Measurements from ENCODE around the gene PTGS2. TPM values are rescaled to one million over a fixed set of nuclear protein-coding genes. Genes with fewer than 3 reads are reported as not detected.
"Not testable (repeated sequence)": the region's sequence is repeated elsewhere in the genome, so short reads cannot be mapped to it uniquely, and the experiment has no call there.

The PTGS2 gene
- total and polyA plus RNA-seq, 5 donors from 2014 or later, result 0.31 to 0.96 TPM; not detected in 3

GRCh38 chr1:186648613-186649012, 31.6 kb downstream of the PTGS2 start:
- Mint-ChIP-seq H3K4me1 (no peaks in the 10 kb centered on the region), H3K27me3 (no peaks in the 10 kb centered on the region), H3K36me3 (no peaks in the 10 kb centered on the region), H3K27ac (no peak overlapping the region), H3K9me3 (peaks cover 0 to 2% (median 0%) of the 10 kb centered on the region in 7 donors), H3K4me3 (no peak overlapping the region)
- Histone ChIP-seq H3K9me3 (ENCODE audit: control insufficient read depth in 2 of 2, low read length in 2 of 2) (no peaks in the 10 kb centered on the region), H3K36me3 (ENCODE audit: control insufficient read depth, insufficient read depth, low read length) (no peaks in the 10 kb centered on the region), H3K4me1 (ENCODE audit: control insufficient read depth, insufficient read depth, low read length, poor library complexity, severe bottlenecking) (no peaks in the 10 kb centered on the region), H3K27me3 (ENCODE audit: control insufficient read depth, insufficient read depth, low read length) (no peaks in the 10 kb centered on the region), H3K4me3 (ENCODE audit: low read depth, low read length) (no peak overlapping the region), H3K27ac (ENCODE audit: insufficient read depth, low read length, poor library complexity, severe bottlenecking) (no peak overlapping the region)
- ATAC-seq (ENCODE audit: low read depth in 2 of 2) (no peak), DNase-seq (no peak)

DNA sequence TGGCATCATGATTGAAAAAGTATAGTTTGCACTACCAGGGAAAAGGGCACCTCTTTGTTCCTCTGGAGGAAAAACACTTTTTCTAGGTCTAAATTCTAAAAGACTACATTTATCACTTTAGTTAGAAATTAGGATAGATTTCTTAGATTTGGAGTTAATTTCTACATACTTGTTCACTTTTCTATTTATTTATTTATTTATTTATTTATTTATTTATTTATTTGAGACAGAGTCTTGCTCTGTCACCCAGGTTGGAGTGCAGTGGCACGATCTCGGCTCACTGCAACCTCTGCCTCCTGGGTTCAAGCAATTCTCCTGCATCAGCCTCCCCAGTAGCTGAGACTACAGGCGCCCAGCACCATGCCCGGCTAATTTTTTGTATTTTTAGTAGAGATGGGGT, 32.2 kb downstream of the PTGS2 start:
- not testable (repeated sequence) for H3K4me1 Mint-ChIP-seq; H3K4me3 Mint-ChIP-seq; H3K27me3 ChIP-seq (ENCODE audit: control insufficient read depth, insufficient read depth, low read length); H3K4me3 ChIP-seq (ENCODE audit: low read depth, low read length); H3K27ac ChIP-seq (ENCODE audit: insufficient read depth, low read length, poor library complexity, severe bottlenecking); H3K9me3 ChIP-seq (ENCODE audit: control insufficient read depth in 2 of 2, low read length in 2 of 2); H3K4me1 ChIP-seq (ENCODE audit: control insufficient read depth, insufficient read depth, low read length, poor library complexity, severe bottlenecking); ATAC-seq (ENCODE audit: low read depth in 2 of 2); H3K9me3 Mint-ChIP-seq; DNase-seq; H3K36me3 Mint-ChIP-seq; H3K27ac Mint-ChIP-seq; H3K27me3 Mint-ChIP-seq; H3K36me3 ChIP-seq (ENCODE audit: control insufficient read depth, insufficient read depth, low read length)

DNA sequence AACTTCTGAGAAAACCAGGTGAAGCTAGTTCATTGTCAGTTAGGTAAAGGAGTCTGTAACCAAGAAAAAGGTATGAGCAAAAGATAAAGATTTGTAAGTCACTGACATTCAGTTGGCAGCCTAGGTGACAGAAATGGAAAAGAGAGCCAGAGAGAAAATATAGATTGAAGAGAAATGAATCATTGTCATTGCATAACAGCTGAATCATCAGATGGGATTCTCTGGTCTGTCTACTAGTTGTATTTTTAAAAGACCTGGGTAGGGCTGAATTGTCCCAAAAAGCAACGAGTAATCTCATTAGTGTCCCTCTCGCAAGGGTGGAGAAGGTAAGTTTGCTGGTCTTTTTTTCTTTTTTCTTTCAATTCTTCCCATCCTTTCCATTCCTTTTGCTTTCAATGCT, 36.6 kb downstream of the PTGS2 start:
- no peak overlapping the region for H3K4me3 ChIP-seq (ENCODE audit: low read depth, low read length)
- Mint-ChIP-seq H3K9me3 (peaks cover 0 to 2% (median 0%) of the 10 kb centered on the region in 7 donors), H3K36me3 (no peaks in the 10 kb centered on the region), H3K27me3 (no peaks in the 10 kb centered on the region), H3K4me1 (no peaks in the 10 kb centered on the region), H3K4me3 (no peak overlapping the region), H3K27ac (no peak overlapping the region)
- no peak overlapping the region for H3K27ac ChIP-seq (ENCODE audit: insufficient read depth, low read length, poor library complexity, severe bottlenecking)
- H3K4me1 ChIP-seq (ENCODE audit: control insufficient read depth, insufficient read depth, low read length, poor library complexity, severe bottlenecking), result no peaks in the 10 kb centered on the region
- no peaks in the 10 kb centered on the region for H3K9me3 ChIP-seq (ENCODE audit: control insufficient read depth in 2 of 2, low read length in 2 of 2)
- DNase-seq (no peak), ATAC-seq (ENCODE audit: low read depth in 2 of 2) (no peak)
- H3K36me3 ChIP-seq (ENCODE audit: control insufficient read depth, insufficient read depth, low read length), result no peaks in the 10 kb centered on the region
- no peaks in the 10 kb centered on the region for H3K27me3 ChIP-seq (ENCODE audit: control insufficient read depth, insufficient read depth, low read length)

GRCh38 chr1:186637567-186637966, 42.7 kb downstream of the PTGS2 start:
- not testable (repeated sequence) for H3K4me3 Mint-ChIP-seq; H3K27ac Mint-ChIP-seq; H3K4me1 Mint-ChIP-seq; H3K27me3 Mint-ChIP-seq; H3K4me1 ChIP-seq (ENCODE audit: control insufficient read depth, insufficient read depth, low read length, poor library complexity, severe bottlenecking); H3K9me3 ChIP-seq (ENCODE audit: control insufficient read depth in 2 of 2, low read length in 2 of 2); DNase-seq; H3K36me3 Mint-ChIP-seq; H3K27ac ChIP-seq (ENCODE audit: insufficient read depth, low read length, poor library complexity, severe bottlenecking); H3K9me3 Mint-ChIP-seq; H3K36me3 ChIP-seq (ENCODE audit: control insufficient read depth, insufficient read depth, low read length); H3K27me3 ChIP-seq (ENCODE audit: control insufficient read depth, insufficient read depth, low read length); ATAC-seq (ENCODE audit: low read depth in 2 of 2); H3K4me3 ChIP-seq (ENCODE audit: low read depth, low read length)

GRCh38 chr1:186636786-186637185, 43.4 kb downstream of the PTGS2 start:
- Mint-ChIP-seq H3K9me3 (peaks cover 0 to 3% (median 0%) of the 10 kb centered on the region in 7 donors), H3K27me3 (no peaks in the 10 kb centered on the region), H3K4me3 (no peak overlapping the region), H3K4me1 (no peaks in the 10 kb centered on the region), H3K27ac (no peak overlapping the region), H3K36me3 (no peaks in the 10 kb centered on the region)
- Histone ChIP-seq H3K4me1 (ENCODE audit: control insufficient read depth, insufficient read depth, low read length, poor library complexity, severe bottlenecking) (no peaks in the 10 kb centered on the region), H3K36me3 (ENCODE audit: control insufficient read depth, insufficient read depth, low read length) (no peaks in the 10 kb centered on the region), H3K9me3 (ENCODE audit: control insufficient read depth in 2 of 2, low read length in 2 of 2) (no peaks in the 10 kb centered on the region), H3K27ac (ENCODE audit: insufficient read depth, low read length, poor library complexity, severe bottlenecking) (no peak overlapping the region), H3K4me3 (ENCODE audit: low read depth, low read length) (no peak overlapping the region), H3K27me3 (ENCODE audit: control insufficient read depth, insufficient read depth, low read length) (no peaks in the 10 kb centered on the region)
- ATAC-seq (ENCODE audit: low read depth in 2 of 2), result no peak
- no peak for DNase-seq

GRCh38 chr1:186634511-186634910, 45.7 kb downstream of the PTGS2 start:
- no peaks in the 10 kb centered on the region for H3K9me3 ChIP-seq (ENCODE audit: control insufficient read depth in 2 of 2, low read length in 2 of 2)
- H3K27ac ChIP-seq (ENCODE audit: insufficient read depth, low read length, poor library complexity, severe bottlenecking), result no peak overlapping the region
- DNase-seq (no peak), ATAC-seq (ENCODE audit: low read depth in 2 of 2) (no peak)
- Mint-ChIP-seq H3K36me3 (no peaks in the 10 kb centered on the region), H3K4me3 (no peak overlapping the region), H3K4me1 (no peaks in the 10 kb centered on the region), H3K27me3 (no peaks in the 10 kb centered on the region), H3K9me3 (peaks cover 0 to 3% (median 0%) of the 10 kb centered on the region in 7 donors), H3K27ac (no peak overlapping the region)
- H3K27me3 ChIP-seq (ENCODE audit: control insufficient read depth, insufficient read depth, low read length), result peaks cover 2% of the 10 kb centered on the region
- H3K36me3 ChIP-seq (ENCODE audit: control insufficient read depth, insufficient read depth, low read length), result no peaks in the 10 kb centered on the region
- no peaks in the 10 kb centered on the region for H3K4me1 ChIP-seq (ENCODE audit: control insufficient read depth, insufficient read depth, low read length, poor library complexity, severe bottlenecking)
- no peak overlapping the region for H3K4me3 ChIP-seq (ENCODE audit: low read depth, low read length)

DNA sequence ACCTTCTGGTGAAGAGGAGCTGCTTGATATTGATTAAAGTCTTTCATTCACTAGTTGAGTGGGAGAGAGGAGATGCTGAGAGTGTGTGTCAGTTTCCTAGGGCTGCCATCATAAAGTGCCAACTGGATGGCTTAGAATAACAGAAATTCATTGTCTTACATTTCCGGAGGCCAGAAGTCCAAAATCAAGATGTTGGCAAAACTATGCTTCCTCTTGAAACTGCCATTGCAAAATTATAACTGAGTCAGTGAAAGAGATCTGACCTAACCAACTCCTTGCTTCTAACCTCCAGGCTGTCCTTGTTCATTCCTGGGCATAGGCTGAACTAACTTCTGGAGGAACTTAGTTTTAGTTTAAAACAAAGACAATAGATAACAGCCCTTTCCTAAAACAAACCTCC, 47.1 kb downstream of the PTGS2 start:
- Histone ChIP-seq H3K4me3 (ENCODE audit: low read depth, low read length) (no peak overlapping the region), H3K27me3 (ENCODE audit: control insufficient read depth, insufficient read depth, low read length) (peaks cover 2% of the 10 kb centered on the region), H3K9me3 (ENCODE audit: control insufficient read depth in 2 of 2, low read length in 2 of 2) (no peaks in the 10 kb centered on the region), H3K36me3 (ENCODE audit: control insufficient read depth, insufficient read depth, low read length) (no peaks in the 10 kb centered on the region), H3K27ac (ENCODE audit: insufficient read depth, low read length, poor library complexity, severe bottlenecking) (no peak overlapping the region), H3K4me1 (ENCODE audit: control insufficient read depth, insufficient read depth, low read length, poor library complexity, severe bottlenecking) (no peaks in the 10 kb centered on the region)
- no peaks in the 10 kb centered on the region for H3K36me3 Mint-ChIP-seq
- H3K4me3 Mint-ChIP-seq, result no peak overlapping the region
- H3K27ac Mint-ChIP-seq, result no peak overlapping the region
- peaks cover 0 to 3% (median 0%) of the 10 kb centered on the region in 7 donors for H3K9me3 Mint-ChIP-seq
- ATAC-seq (ENCODE audit: low read depth in 2 of 2), result no peak
- H3K4me1 Mint-ChIP-seq, result no peaks in the 10 kb centered on the region
- no peak for DNase-seq
- H3K27me3 Mint-ChIP-seq, result no peaks in the 10 kb centered on the region

GRCh38 chr1:186629341-186629740, 50.9 kb downstream of the PTGS2 start:
- Mint-ChIP-seq H3K27ac (no peak overlapping the region), H3K4me3 (no peak overlapping the region), H3K36me3 (no peaks in the 10 kb centered on the region), H3K27me3 (no peaks in the 10 kb centered on the region), H3K9me3 (peaks cover 0 to 2% (median 0%) of the 10 kb centered on the region in 7 donors), H3K4me1 (no peaks in the 10 kb centered on the region)
- Histone ChIP-seq H3K36me3 (ENCODE audit: control insufficient read depth, insufficient read depth, low read length) (no peaks in the 10 kb centered on the region), H3K9me3 (ENCODE audit: control insufficient read depth in 2 of 2, low read length in 2 of 2) (no peaks in the 10 kb centered on the region), H3K4me1 (ENCODE audit: control insufficient read depth, insufficient read depth, low read length, poor library complexity, severe bottlenecking) (no peaks in the 10 kb centered on the region), H3K4me3 (ENCODE audit: low read depth, low read length) (no peak overlapping the region), H3K27ac (ENCODE audit: insufficient read depth, low read length, poor library complexity, severe bottlenecking) (no peak overlapping the region), H3K27me3 (ENCODE audit: control insufficient read depth, insufficient read depth, low read length) (peaks cover 2% of the 10 kb centered on the region)
- DNase-seq (no peak), ATAC-seq (ENCODE audit: low read depth in 2 of 2) (no peak)

All from CD4-positive, CD25-positive, alpha-beta regulatory T cell (primary cell).